Parathyroid adenoma (tissue), 2 donors: Measurements from ENCODE around the gene SLC30A9.

Experiments used
- H2AFZ ChIP-seq: fragments of 300-600 bp; sonication (generic); one replicate; pipeline ENCODE4 v1.7.0; 2017; ENCODE audit warnings: antibody characterized with exemption, mild to moderate bottlenecking
- H3K27ac ChIP-seq: fragments of 300-600 bp; sonication (generic); one replicate; pipeline ENCODE4 v1.7.0; 2017
- H3K27me3 ChIP-seq: fragments of 300-600 bp; sonication (generic); one replicate; pipeline ENCODE4 v1.7.0; 2017; ENCODE audit warnings: low read length; ENCODE audit not compliant: control insufficient read depth, insufficient read depth
- H3K36me3 ChIP-seq: fragments of 300-600 bp; sonication (generic); one replicate; pipeline ENCODE4 v1.7.0; 2017; ENCODE audit warnings: low read length; ENCODE audit not compliant: control insufficient read depth, insufficient read depth
- H3K4me1 ChIP-seq: fragments of 300-600 bp; sonication (generic); one replicate; pipeline ENCODE4 v1.7.0; 2017; ENCODE audit warnings: control low read depth
- H3K4me2 ChIP-seq: fragments of 300-600 bp; sonication (generic); one replicate; pipeline ENCODE4 v1.7.0; 2017; ENCODE audit warnings: low read length
- H3K4me3 ChIP-seq: fragments of 300-600 bp; sonication (generic); one replicate; pipeline ENCODE4 v1.7.0; 2017; ENCODE audit warnings: low read depth, low read length
- H3K79me2 ChIP-seq: fragments of 300-600 bp; sonication (generic); one replicate; pipeline ENCODE4 v1.7.0; 2017; ENCODE audit warnings: control low read depth
- H3K9ac ChIP-seq: fragments of 300-600 bp; sonication (generic); one replicate; pipeline ENCODE4 v1.7.0; 2017; ENCODE audit warnings: mild to moderate bottlenecking
- H3K9me3 ChIP-seq: fragments of 300-600 bp; sonication (generic); one replicate; pipeline ENCODE4 v1.7.0; 2017; ENCODE audit warnings: low read length; ENCODE audit not compliant: control insufficient read depth
- CTCF ChIP-seq: fragments of 300-600 bp; sonication (generic); IDR thresholded peaks from one replicate; pipeline ENCODE4 v1.7.0; 2017; ENCODE audit warnings: antibody characterized with exemption, mild to moderate bottlenecking
- donor health status: primary hyperparathyroidism.

Gene SLC30A9

GRCh38 chr4:41975341-41975740 lies 15.0 kb upstream of the SLC30A9 start:
- no peak overlapping the region for H3K4me3 ChIP-seq
- H3K36me3 ChIP-seq, result no peaks in the 10 kb centered on the region
- H3K9ac ChIP-seq, result no peak overlapping the region
- no peaks in the 10 kb centered on the region for H3K79me2 ChIP-seq
- H3K27me3 ChIP-seq, result no peaks in the 10 kb centered on the region
- no peaks in the 10 kb centered on the region for H3K4me1 ChIP-seq
- no peak overlapping the region for H2AFZ ChIP-seq
- no peak overlapping the region for H3K27ac ChIP-seq
- no peak for TF ChIP-seq CTCF
- H3K4me2 ChIP-seq, result no peak overlapping the region
- no peaks in the 10 kb centered on the region for H3K9me3 ChIP-seq

DNA sequence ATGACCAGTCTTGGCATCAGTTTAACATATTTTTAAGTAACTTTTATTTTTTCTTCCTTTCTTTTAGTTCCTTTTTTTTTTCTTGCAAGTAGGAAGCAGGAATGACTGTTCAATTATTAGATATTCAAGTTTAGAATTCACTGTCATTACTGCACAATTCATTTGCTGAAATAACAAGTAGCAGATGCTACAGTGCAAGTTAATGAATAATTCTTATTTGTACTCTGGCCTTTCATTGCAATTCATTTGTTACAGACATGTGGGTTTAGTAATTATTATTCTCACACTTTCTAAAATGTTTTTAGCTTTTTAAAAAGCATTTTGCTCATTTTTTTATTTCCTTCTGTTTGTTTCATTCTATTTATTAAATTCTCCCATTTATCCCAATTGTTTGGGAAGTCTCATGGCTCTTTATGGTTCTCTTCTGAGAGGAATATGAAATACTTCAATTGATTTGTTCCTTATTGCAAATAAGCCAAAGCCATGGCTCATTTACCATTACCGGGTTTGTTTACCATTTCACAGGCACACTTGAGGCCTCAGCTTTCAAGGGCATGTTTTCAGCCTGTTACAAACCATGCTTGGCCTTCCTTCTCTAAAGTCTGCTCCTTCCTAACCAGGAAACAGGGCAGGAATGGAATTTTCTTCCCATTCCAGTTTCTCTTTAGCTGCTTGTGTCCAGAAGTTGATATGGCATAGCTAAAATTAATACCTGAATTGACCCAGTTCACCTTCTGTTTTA lies 13.4 kb upstream of the SLC30A9 start:
- Histone ChIP-seq H3K9me3 (no peaks in the 10 kb centered on the region), H3K4me1 (no peaks in the 10 kb centered on the region), H3K9ac (no peak overlapping the region), H2AFZ (no peak overlapping the region), H3K79me2 (no peaks in the 10 kb centered on the region), H3K27me3 (no peaks in the 10 kb centered on the region), H3K36me3 (no peaks in the 10 kb centered on the region), H3K4me3 (no peak overlapping the region), H3K4me2 (no peak overlapping the region), H3K27ac (no peak overlapping the region)
- TF ChIP-seq CTCF, result no peak

- H3K27me3 ChIP-seq, result no peaks in the 10 kb centered on the region
- no peak overlapping the region for H3K4me2 ChIP-seq
- H3K36me3 ChIP-seq, result no peaks in the 10 kb centered on the region
- no peak overlapping the region for H3K27ac ChIP-seq
- no peak overlapping the region for H3K4me3 ChIP-seq
- H2AFZ ChIP-seq, result no peak overlapping the region
- H3K9ac ChIP-seq, result no peak overlapping the region
- TF ChIP-seq CTCF, result no peak
- H3K9me3 ChIP-seq, result no peaks in the 10 kb centered on the region
- H3K4me1 ChIP-seq, result no peaks in the 10 kb centered on the region
- H3K79me2 ChIP-seq, result no peaks in the 10 kb centered on the region
Observed at GRCh38 chr4:41977709-41978108, 12.6 kb upstream of the SLC30A9 start.

GRCh38 chr4:41981456-41981855 lies 8.9 kb upstream of the SLC30A9 start, which contains the start of gene DCAF4L1:
Gene DCAF4L1, plus strand, starts transcription at chr4:41981756. Its CDS starts 37 bp downstream, at chr4:41981793.
- TF ChIP-seq CTCF, result no peak
- Histone ChIP-seq H3K4me2 (no peak within 1 kb of the TSS), H3K27ac (no peak within 1 kb of the TSS), H2AFZ (no peak within 1 kb of the TSS), H3K27me3 (no peaks in the 10 kb centered on the region), H3K9ac (no peak within 1 kb of the TSS), H3K4me1 (no peaks in the 10 kb centered on the region), H3K4me3 (no peak within 1 kb of the TSS), H3K36me3 (no peaks in the 10 kb centered on the region), H3K9me3 (no peaks in the 10 kb centered on the region), H3K79me2 (no peaks in the 10 kb centered on the region)

DNA sequence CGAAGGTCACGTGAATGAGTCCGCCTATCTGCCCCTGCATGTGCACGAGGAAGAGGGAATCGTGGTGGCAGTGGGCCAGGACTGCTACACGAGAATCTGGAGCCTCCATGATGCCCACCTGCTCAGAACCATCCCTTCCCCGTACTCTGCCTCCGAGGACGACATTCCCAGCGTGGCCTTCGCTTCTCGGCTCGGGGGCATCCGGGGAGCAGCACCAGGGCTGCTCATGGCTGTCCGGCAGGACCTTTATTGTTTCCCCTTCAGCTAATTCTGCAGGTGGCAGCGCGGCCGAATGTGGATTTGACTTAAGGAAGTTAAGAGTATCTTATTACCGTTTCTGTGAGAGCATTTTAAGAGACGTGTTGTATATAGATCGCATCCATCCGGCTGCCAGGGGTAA lies 7.6 kb upstream of the SLC30A9 start:
- H3K36me3 ChIP-seq, result no peaks in the 10 kb centered on the region
- H3K4me1 ChIP-seq, result no peaks in the 10 kb centered on the region
- no peak overlapping the region for H3K4me3 ChIP-seq
- H3K27me3 ChIP-seq, result no peaks in the 10 kb centered on the region
- no peak overlapping the region for H3K9ac ChIP-seq
- no peak overlapping the region for H2AFZ ChIP-seq
- no peak overlapping the region for H3K27ac ChIP-seq
- no peaks in the 10 kb centered on the region for H3K9me3 ChIP-seq
- no peaks in the 10 kb centered on the region for H3K79me2 ChIP-seq
- no peak overlapping the region for H3K4me2 ChIP-seq
- no peak for TF ChIP-seq CTCF
